Neural cell (in vitro differentiated cells): ENCODE data around the gene PCDH15. TPM values are rescaled to one million over a fixed set of nuclear protein-coding genes. Genes with fewer than 3 reads are reported as not detected.

Experiments
- H2AFZ ChIP-seq: fragments of 200-600, 300-800 bp; sonication (generic), shearing (Covaris generic); 2 replicates; pipeline ENCODE4 v1.6.0; 2014; ENCODE audit warnings: low read depth, mild to moderate bottlenecking, antibody characterized with exemption, low read length, moderate library complexity
- H3F3A ChIP-seq: fragments of 200-600 bp; shearing (Covaris generic); 2 replicates; pipeline ENCODE4 v1.6.1; 2016; ENCODE audit warnings: mild to moderate bottlenecking, moderate library complexity, mixed read lengths, antibody characterized with exemption, low read length; ENCODE audit not compliant: insufficient read depth, poor library complexity, severe bottlenecking
- H3K27ac ChIP-seq: fragments of 200-600, 300-800 bp; sonication (generic), shearing (Covaris generic); 2 replicates; pipeline ENCODE4 v1.5.1; 2014; ENCODE audit warnings: mild to moderate bottlenecking, low read length, moderate library complexity
- H3K27me3 ChIP-seq: fragments of 300-800, 200-600 bp; sonication (generic), shearing (Covaris generic); 2 replicates; pipeline ENCODE4 v1.6.0; 2014; ENCODE audit warnings: mild to moderate bottlenecking, low read depth, low read length, moderate library complexity; ENCODE audit not compliant: insufficient read depth
- H3K36me3 ChIP-seq: fragments of 300-800, 200-600 bp; sonication (generic), shearing (Covaris generic); 2 replicates; pipeline ENCODE4 v1.5.1; 2014; ENCODE audit warnings: mild to moderate bottlenecking, antibody characterized with exemption, low read length, moderate library complexity; ENCODE audit not compliant: insufficient read depth
- H3K4me2 ChIP-seq: fragments of 300-800, 200-600 bp; sonication (generic), shearing (Covaris generic); 2 replicates; pipeline ENCODE4 v1.6.0; 2014; ENCODE audit warnings: mild to moderate bottlenecking, low read length
- H3K4me3 ChIP-seq: fragments of 300-800, 200-600 bp; sonication (generic), shearing (Covaris generic); 2 replicates; pipeline ENCODE4 v1.5.1; 2014; ENCODE audit warnings: mild to moderate bottlenecking, low read length, moderate library complexity
- H3K79me2 ChIP-seq: fragments of 200-600 bp; shearing (Covaris generic); replicated peaks from 2 replicates; pipeline ENCODE4 v1.6.0; 2014; ENCODE audit warnings: mild to moderate bottlenecking, low read length, moderate library complexity; ENCODE audit not compliant: insufficient read depth
- H3K9ac ChIP-seq: fragments of 300-800, 200-600 bp; sonication (generic), shearing (Covaris generic); 2 replicates; pipeline ENCODE4 v1.6.1; 2016; ENCODE audit warnings: mild to moderate bottlenecking, low read length, mixed read lengths
- H3K9me2 ChIP-seq: fragments of 200-600 bp; shearing (Covaris generic); 2 replicates; pipeline ENCODE4 v1.6.1; 2016; ENCODE audit warnings: mild to moderate bottlenecking, low read length, mixed read lengths; ENCODE audit not compliant: insufficient read depth
- H3K9me3 ChIP-seq: fragments of 200-600, 300-800 bp; sonication (generic), shearing (Covaris generic); 2 replicates; pipeline ENCODE4 v1.6.1; 2016; ENCODE audit warnings: mild to moderate bottlenecking, mixed run types, low read length, moderate library complexity, mixed read lengths
- H4K20me1 ChIP-seq: fragments of 200-600 bp; shearing (Covaris generic); 2 replicates; pipeline ENCODE4 v1.6.1; 2016; ENCODE audit warnings: mild to moderate bottlenecking, mixed run types; ENCODE audit not compliant: insufficient read depth
- EP300 ChIP-seq: fragments of 450-650 bp; conservative IDR thresholded peaks from 2 replicates; pipeline ENCODE4 v1.6.1; 2014; ENCODE audit warnings: antibody characterized with exemption, mild to moderate bottlenecking, moderate library complexity; ENCODE audit not compliant: poor library complexity, severe bottlenecking
- EZH2 ChIP-seq: fragments of 200-600, 300-800 bp; shearing (Covaris generic), sonication (generic); IDR thresholded peaks from 2 replicates; pipeline ENCODE4 v1.6.1; 2014; ENCODE audit warnings: antibody characterized with exemption, low read length, borderline replicate concordance, mild to moderate bottlenecking; ENCODE audit not compliant: insufficient read depth, poor library complexity, severe bottlenecking
- MXI1 ChIP-seq: fragments of 450-650 bp; conservative IDR thresholded peaks from 2 replicates; pipeline ENCODE4 v1.6.1; 2014; ENCODE audit warnings: antibody characterized with exemption, mild to moderate bottlenecking; ENCODE audit not compliant: poor library complexity, severe bottlenecking
- RAD21 ChIP-seq: fragments of 450-650 bp; conservative IDR thresholded peaks from 2 replicates; pipeline ENCODE4 v1.6.1; 2014; ENCODE audit warnings: antibody characterized with exemption, mild to moderate bottlenecking, moderate library complexity
- SMC3 ChIP-seq: fragments of 450-650 bp; conservative IDR thresholded peaks from 2 replicates; pipeline ENCODE4 v1.6.1; 2014; ENCODE audit warnings: antibody characterized with exemption, mild to moderate bottlenecking, moderate library complexity; ENCODE audit not compliant: poor library complexity
- TAF1 ChIP-seq: IDR thresholded peaks from 2 replicates; pipeline ENCODE4 v1.6.1; 2012; ENCODE audit warnings: low read depth
- polyA plus RNA-seq: library from polyadenylated mRNA; depleted of rRNA; stranded (reverse); fragments of >200 nt; gene quantifications from 2 replicates; pipeline ENCODE4 v1.2.3, GENCODE V29; 2014
- TF ChIP-seq, protein P1 (sequence below): fragments of 450-650 bp; IDR thresholded peaks from 2 replicates; pipeline ENCODE4 v1.5.1; 2014; ENCODE audit warnings: antibody characterized with exemption, mild to moderate bottlenecking, moderate library complexity; ENCODE audit not compliant: poor library complexity, severe bottlenecking
- TF ChIP-seq, protein P2 (sequence below): IDR thresholded peaks from 2 replicates; pipeline ENCODE4 v1.6.1; 2012; ENCODE audit warnings: borderline replicate concordance

PCDH15 gene
- polyA plus RNA-seq, 1 donor from 2014 or later = 1.2 TPM

DNA sequence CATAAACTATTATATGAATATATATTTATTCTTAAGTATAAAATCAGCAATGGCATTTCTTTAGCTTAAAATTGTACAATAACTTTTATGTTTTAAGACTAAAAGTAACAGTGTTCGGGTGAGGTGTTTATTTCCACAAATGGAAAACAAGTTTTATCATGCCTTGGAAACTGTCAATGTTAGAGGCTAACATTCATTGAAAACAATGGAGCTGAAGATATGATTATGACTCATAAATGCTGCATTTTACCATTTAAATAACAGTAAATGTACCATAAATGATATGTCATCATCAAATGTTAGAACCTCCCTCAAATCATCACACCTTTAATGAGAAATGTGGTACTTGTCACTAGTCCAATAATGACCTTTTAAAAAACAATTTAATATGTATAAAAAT lies 897.3 kb downstream of the PCDH15 start:
- H3K27ac ChIP-seq = no peak overlapping the region
- no peaks in the 10 kb centered on the region for H3K9me3 ChIP-seq
- H4K20me1 ChIP-seq = no peaks in the 10 kb centered on the region
- no peak for TF ChIP-seq TAF1
- TF ChIP-seq, protein P1, sequence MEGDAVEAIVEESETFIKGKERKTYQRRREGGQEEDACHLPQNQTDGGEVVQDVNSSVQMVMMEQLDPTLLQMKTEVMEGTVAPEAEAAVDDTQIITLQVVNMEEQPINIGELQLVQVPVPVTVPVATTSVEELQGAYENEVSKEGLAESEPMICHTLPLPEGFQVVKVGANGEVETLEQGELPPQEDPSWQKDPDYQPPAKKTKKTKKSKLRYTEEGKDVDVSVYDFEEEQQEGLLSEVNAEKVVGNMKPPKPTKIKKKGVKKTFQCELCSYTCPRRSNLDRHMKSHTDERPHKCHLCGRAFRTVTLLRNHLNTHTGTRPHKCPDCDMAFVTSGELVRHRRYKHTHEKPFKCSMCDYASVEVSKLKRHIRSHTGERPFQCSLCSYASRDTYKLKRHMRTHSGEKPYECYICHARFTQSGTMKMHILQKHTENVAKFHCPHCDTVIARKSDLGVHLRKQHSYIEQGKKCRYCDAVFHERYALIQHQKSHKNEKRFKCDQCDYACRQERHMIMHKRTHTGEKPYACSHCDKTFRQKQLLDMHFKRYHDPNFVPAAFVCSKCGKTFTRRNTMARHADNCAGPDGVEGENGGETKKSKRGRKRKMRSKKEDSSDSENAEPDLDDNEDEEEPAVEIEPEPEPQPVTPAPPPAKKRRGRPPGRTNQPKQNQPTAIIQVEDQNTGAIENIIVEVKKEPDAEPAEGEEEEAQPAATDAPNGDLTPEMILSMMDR = no peak
- TF ChIP-seq EZH2 = no peak
- no peak for TF ChIP-seq RAD21
- TF ChIP-seq EP300 = no peak
- no peak for TF ChIP-seq SMC3
- TF ChIP-seq MXI1 = no peak
- H3K4me2 ChIP-seq = no peak overlapping the region
- no peaks in the 10 kb centered on the region for H3K27me3 ChIP-seq
- no peaks in the 10 kb centered on the region for H3F3A ChIP-seq
- H3K9me2 ChIP-seq = no peaks in the 10 kb centered on the region
- H3K36me3 ChIP-seq = no peaks in the 10 kb centered on the region
- H3K4me3 ChIP-seq = no peak overlapping the region
- no peak overlapping the region for H3K9ac ChIP-seq
- H2AFZ ChIP-seq = no peak overlapping the region
- no peaks in the 10 kb centered on the region for H3K79me2 ChIP-seq

DNA sequence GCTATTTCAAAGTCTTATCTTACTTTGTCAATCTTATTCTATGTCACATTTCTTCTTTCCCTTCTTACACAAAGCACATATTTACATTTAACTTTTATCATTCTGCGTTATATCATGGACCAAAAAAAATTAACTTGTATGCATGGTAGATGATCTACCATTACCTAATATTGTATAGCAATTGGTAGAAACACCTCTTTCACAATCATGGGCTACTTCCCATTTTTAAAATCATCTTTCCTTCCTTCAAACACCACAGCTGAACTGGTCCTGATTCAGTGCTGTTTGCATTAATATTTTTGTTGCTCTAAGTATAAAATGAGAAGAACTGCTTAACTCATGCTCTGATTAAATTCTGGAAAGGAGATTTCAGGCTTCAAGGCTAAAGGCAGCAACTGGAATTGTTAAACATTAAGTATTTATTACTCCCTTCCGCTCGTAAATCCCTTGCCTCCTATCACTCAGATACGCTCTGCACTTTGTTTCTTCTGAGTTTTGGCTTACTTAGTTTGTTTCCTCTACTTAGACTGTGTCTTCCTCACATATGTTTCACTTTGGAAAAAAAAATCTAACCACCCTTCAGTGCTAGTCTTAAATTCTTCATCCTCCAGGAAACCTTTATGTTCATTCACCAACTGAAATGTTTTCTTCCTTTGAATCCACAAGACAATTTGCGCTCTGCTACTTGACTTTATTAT lies 901.4 kb downstream of the PCDH15 start:
- TF ChIP-seq, protein P2, sequence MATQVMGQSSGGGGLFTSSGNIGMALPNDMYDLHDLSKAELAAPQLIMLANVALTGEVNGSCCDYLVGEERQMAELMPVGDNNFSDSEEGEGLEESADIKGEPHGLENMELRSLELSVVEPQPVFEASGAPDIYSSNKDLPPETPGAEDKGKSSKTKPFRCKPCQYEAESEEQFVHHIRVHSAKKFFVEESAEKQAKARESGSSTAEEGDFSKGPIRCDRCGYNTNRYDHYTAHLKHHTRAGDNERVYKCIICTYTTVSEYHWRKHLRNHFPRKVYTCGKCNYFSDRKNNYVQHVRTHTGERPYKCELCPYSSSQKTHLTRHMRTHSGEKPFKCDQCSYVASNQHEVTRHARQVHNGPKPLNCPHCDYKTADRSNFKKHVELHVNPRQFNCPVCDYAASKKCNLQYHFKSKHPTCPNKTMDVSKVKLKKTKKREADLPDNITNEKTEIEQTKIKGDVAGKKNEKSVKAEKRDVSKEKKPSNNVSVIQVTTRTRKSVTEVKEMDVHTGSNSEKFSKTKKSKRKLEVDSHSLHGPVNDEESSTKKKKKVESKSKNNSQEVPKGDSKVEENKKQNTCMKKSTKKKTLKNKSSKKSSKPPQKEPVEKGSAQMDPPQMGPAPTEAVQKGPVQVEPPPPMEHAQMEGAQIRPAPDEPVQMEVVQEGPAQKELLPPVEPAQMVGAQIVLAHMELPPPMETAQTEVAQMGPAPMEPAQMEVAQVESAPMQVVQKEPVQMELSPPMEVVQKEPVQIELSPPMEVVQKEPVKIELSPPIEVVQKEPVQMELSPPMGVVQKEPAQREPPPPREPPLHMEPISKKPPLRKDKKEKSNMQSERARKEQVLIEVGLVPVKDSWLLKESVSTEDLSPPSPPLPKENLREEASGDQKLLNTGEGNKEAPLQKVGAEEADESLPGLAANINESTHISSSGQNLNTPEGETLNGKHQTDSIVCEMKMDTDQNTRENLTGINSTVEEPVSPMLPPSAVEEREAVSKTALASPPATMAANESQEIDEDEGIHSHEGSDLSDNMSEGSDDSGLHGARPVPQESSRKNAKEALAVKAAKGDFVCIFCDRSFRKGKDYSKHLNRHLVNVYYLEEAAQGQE = no peak
- no peak for TF ChIP-seq RAD21
- no peak for TF ChIP-seq EZH2
- TF ChIP-seq EP300 = no peak
- TF ChIP-seq TAF1 = no peak
- H3K4me2 ChIP-seq = no peak overlapping the region
- H3K27ac ChIP-seq = no peak overlapping the region

More for the DNA sequence above, 901.4 kb downstream of the PCDH15 start:
- Histone ChIP-seq H3K36me3 (no peaks in the 10 kb centered on the region), H3K27me3 (no peaks in the 10 kb centered on the region), H3K79me2 (no peaks in the 10 kb centered on the region), H3K9me3 (no peaks in the 10 kb centered on the region), H3K4me3 (no peak overlapping the region), H3F3A (no peaks in the 10 kb centered on the region), H3K9ac (no peak overlapping the region), H3K9me2 (no peaks in the 10 kb centered on the region), H2AFZ (no peak overlapping the region), H4K20me1 (no peaks in the 10 kb centered on the region)
